ENCODE results near the gene GPR39.

- TF ChIP-seq CTCF (IDR thresholded peaks at IDR 0.05) (no peak), POLR2A (IDR thresholded peaks at IDR 0.05) (no peak)
Measured at GRCh38 chr2:132372276-132372675, 44.3 kb upstream of the GPR39 start.

Data from adrenal gland (tissue), 5 donors.